ENCODE results near the gene RFT1.
"Not testable (repeated sequence)": the region's sequence is repeated elsewhere in the genome, so short reads cannot be mapped to it uniquely, and the experiment has no call there.

Gene RFT1

DNA sequence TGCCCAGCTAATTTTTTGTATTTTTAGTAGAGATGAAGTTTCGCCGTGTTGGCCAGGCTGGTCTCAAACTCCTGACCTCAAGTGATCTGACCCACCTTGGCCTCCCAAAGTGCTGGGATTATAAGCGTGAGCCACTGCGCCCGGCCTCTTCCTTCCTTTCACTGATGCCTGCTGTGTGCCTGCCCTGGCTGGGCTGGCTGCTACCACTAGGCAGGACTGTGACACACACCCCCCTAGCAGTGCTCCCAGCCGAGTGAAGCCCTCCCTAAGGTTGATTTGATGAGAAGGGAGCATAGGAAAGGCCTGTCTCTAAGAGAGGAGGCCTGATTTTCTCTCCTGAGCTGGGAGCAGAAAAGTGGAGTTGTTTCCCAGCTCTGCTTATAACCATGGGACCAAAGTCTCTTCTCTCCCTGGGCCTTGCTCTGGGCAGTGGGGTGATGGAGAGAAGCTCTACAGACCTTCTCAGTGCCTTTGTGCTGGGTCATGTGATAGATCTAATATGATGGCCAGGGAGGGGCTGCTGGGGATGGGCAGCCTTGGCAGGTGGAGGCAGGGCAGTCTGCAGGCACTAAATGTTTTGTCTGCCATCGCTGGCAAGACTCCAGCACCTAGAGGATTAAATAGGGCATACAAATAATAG is 64.3 kb downstream of the RFT1 start:
- DNase-seq = no peak

DNA sequence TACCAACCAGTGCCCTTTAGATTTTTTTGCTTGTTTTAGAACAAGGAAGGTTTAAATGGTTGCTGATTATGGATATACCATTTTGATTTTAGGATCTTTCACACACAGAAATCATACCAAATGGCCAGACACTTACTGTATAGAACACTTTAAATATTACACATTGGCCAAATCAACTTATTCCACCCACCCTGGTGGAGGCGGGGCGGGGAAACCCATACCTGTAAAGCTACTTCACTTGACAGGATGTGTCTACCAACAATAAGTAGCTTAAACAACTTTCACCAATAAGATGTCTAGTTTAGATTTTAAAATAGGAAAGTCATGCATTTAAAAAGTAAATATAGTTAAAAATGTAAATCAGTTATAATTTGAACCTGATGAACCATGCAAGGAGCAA is 67.3 kb downstream of the RFT1 start:
- DNase-seq = no peak

GRCh38 chr3:53056442-53056841 is 73.8 kb downstream of the RFT1 start:
- no peak for DNase-seq

GRCh38 chr3:53054233-53054632 is 76.0 kb downstream of the RFT1 start:
- DNase-seq = not testable (repeated sequence)

- no peak for DNase-seq
Observed at GRCh38 chr3:53051929-53052328, 78.3 kb downstream of the RFT1 start.

DNA sequence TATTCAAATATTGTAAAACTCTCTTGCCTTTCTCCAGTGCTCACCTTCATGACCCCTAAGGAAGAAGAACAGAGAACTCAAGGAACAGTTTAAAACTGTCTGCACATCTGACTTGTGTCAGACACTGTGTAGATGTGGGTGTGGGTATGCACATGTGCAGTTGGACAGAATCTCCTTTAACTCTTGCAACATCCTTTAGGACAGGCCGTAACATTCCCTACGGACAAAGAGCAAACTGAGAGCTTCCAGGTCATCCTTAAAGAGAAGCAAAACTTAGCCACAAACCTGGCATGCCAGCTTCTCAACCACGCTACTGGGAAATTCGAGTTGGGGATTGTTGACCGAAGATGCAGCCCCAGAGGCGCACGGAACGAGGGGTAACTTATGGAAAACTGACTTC is 80.2 kb downstream of the RFT1 start:
- no peak for DNase-seq

DNA sequence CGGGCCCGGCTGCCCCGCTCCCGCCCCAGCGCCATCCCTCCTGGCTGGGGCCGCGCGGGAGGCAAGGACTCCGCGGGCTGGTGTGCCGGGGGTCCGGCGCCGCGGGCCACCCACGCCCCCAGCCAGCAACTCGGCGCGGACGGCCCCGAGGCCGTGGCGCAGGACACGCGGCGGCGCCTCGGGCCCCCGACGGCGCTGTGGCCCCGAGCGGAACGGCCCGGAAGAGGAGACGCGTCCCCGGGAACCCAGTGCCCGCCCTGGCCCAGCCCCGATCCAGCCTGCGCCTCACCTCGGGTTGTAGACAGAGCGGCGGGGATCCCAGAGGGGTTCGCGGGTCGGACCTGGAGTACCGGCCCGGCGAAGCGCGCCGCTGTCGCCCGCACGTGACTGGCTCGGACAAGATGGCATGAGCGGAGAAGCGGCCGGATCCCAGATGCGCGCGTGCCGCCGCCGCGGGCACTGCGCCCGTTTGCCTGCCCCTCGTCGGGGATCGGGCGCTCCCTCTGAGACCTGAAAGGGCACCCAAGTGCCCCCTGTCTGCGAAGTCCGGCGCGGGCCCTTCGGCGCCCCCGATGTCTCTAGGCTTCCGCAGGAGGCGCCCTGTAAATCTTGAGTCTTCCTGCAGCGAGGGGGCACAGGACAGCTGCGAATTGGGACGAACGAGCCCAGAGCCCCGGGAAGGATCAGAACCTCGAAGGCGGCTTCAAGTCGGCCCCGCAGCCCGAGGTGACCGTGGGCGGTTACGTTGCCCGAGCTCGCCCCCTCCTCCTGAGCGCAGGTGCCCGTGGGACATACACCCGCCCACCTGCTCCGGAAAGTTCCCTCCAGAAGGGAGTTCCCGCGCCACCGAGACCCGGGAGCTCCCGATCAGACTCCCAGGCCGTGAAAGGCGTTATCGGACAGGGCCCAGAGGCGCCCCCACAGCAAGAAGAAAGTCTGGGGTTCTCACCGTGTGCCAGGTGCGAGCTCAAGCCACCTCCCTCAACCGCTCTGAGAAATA is 83.8 kb downstream of the RFT1 start:
- DNase-seq = peak; percentile 32

DNA sequence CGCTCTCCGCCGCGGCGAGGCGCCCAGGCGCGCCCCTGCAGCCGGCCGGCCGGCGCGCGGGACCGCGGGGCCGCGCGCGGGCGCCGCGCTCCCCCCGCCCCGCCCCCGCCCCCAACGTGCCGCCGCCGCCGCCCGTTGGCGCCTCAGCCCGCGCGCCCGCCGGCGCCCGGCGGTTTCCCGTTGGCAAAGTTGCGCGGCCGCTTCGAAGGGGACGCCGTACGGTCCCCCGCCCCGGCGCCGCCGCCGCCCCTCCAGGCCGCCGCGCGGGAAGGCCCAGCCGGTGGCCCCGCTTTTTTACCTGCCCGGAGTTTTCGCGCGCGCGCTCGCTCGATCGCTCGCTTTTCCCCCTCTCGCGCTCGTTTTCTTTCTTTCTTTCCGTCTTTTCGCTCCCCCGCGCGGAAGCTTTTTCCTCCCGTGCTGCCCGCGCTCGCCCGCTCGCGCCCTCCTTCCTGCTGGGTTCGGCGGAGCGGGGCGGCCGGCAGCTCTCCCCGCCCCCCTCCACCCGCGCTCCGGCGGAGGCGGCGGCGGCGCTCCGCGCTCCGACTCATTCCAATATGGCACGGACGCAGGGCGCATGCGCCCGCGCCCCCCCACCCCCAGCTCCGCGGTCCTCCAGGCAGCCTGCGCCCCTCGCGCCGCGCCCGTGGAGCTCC is 84.6 kb downstream of the RFT1 start, which contains the start of gene SFMBT1:
SFMBT1 (minus strand) TSS at position 556 of the 653 bp plus-strand sequence. CDS start 76,945 bp downstream, outside the sequence.
- peak; percentile 66 for DNase-seq

GRCh38 chr3:53044711-53045517 is 85.3 kb downstream of the RFT1 start:
- DNase-seq = peak; percentile 52

GRCh38 chr3:53044371-53044710 is 85.9 kb downstream of the RFT1 start:
- DNase-seq = no peak

DNA sequence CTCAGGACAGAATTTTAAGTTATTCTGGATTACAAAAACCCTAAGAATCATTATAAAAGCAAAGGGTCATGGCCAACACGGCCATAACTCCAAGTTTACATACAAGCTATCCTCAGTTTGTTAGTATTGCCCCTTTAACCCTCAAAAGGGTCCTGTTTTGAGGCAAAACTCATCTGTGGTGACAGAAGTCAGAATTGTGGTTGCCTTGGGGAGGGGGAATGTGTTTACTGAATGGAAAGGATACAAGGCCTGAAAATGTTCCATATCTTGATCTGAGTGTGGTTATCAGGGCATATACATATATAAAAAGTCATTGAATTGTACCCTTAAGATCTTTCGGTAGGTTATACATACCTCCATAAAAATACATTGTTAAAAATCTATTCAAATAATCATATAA is 86.5 kb downstream of the RFT1 start:
- DNase-seq = no peak

DNA sequence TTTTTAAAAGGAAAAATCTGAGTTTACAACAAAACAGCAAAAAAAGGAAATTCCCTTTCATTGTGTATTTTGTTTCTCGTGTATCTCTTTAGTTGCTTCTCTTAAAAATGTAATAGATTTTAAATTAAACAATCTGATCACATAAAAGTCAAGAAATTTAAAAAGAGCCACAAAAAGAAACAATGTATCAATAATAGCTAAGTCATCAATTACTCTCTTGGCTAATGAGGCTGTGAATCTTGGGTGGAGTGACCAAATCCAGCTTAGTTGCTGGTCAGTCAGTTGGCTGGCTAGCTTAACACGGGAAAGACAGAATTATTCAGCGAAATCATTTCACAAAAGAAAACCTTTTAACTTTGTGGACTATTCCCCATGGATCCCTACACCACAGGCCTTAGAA is 87.6 kb downstream of the RFT1 start:
- DNase-seq = no peak

GRCh38 chr3:53040351-53040820 is 89.8 kb downstream of the RFT1 start:
- DNase-seq = peak; percentile 36

DNA sequence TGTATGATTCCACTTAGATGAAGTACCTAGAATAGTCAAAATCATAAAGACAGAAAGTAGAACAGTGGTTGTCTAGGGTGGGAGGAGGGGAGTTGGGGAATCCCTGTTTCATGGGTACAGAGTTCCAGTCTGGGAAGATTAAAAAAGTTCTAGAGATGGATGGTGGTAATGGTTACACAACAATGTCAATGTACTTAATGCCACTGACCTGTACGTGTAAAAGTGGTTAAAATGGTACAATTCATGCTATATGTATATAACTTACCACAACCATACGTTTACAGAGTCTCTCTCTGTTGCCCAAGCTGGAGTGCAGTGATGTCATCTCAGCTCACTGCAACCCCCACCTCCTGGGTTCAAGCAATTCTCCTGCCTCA is 90.9 kb downstream of the RFT1 start:
- DNase-seq = no peak

- no peak for DNase-seq
Observed at GRCh38 chr3:53038679-53039375, 91.4 kb downstream of the RFT1 start.

All from fibroblast of skin of scalp (primary cell).